Measurements from ENCODE around the gene AGPAT1.
"Not testable (repeated sequence)": the region's sequence is repeated elsewhere in the genome, so short reads cannot be mapped to it uniquely, and the experiment has no call there.

The AGPAT1 gene

DNA sequence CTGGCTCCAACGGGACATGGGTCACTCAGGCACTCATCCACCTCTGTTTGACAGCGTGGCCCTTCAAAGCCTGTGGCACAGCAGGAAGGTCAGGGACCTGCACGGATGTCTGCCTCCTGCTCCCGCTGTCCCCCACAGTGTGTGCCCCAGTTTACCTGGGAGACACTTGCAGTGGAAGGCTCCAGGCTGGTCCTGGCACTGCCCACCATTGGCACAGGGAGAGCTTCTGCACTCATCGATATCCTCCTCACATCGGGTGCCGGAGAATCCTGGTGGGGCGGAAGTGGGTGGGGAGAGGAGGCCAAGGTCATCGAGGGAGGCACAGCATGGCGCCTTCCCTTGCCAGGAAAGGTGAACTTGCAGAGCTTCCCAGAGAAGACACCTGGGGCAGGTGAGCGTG is 41.1 kb upstream of the AGPAT1 start:
- no peak for DNase-seq (ENCODE audit: low read depth)
- TF ChIP-seq, protein P1, sequence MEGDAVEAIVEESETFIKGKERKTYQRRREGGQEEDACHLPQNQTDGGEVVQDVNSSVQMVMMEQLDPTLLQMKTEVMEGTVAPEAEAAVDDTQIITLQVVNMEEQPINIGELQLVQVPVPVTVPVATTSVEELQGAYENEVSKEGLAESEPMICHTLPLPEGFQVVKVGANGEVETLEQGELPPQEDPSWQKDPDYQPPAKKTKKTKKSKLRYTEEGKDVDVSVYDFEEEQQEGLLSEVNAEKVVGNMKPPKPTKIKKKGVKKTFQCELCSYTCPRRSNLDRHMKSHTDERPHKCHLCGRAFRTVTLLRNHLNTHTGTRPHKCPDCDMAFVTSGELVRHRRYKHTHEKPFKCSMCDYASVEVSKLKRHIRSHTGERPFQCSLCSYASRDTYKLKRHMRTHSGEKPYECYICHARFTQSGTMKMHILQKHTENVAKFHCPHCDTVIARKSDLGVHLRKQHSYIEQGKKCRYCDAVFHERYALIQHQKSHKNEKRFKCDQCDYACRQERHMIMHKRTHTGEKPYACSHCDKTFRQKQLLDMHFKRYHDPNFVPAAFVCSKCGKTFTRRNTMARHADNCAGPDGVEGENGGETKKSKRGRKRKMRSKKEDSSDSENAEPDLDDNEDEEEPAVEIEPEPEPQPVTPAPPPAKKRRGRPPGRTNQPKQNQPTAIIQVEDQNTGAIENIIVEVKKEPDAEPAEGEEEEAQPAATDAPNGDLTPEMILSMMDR (IDR thresholded peaks at IDR 0.05; ENCODE audit: control insufficient read depth, extremely low read depth, insufficient read depth), result no peak
- H3K4me3 ChIP-seq (ENCODE audit: low read depth, low read length), result no peak overlapping the region

- DNase-seq (ENCODE audit: low read depth), result no peak
- no peak overlapping the region for H3K4me3 ChIP-seq (ENCODE audit: low read depth, low read length)
- TF ChIP-seq, protein P1 (IDR thresholded peaks at IDR 0.05; ENCODE audit: control insufficient read depth, extremely low read depth, insufficient read depth), result no peak
Measured at GRCh38 chr6:32216285-32216684, 40.4 kb upstream of the AGPAT1 start.

GRCh38 chr6:32215617-32216016 is 39.7 kb upstream of the AGPAT1 start:
- DNase-seq (ENCODE audit: low read depth), result no peak
- TF ChIP-seq, protein P1 (IDR thresholded peaks at IDR 0.05; ENCODE audit: control insufficient read depth, extremely low read depth, insufficient read depth), result no peak
- no peak overlapping the region for H3K4me3 ChIP-seq (ENCODE audit: low read depth, low read length)

- TF ChIP-seq, protein P1 (IDR thresholded peaks at IDR 0.05; ENCODE audit: control insufficient read depth, extremely low read depth, insufficient read depth), result no peak
- no peak overlapping the region for H3K4me3 ChIP-seq (ENCODE audit: low read depth, low read length)
- no peak for DNase-seq (ENCODE audit: low read depth)
Measured at GRCh38 chr6:32214126-32214525, 38.2 kb upstream of the AGPAT1 start.

DNA sequence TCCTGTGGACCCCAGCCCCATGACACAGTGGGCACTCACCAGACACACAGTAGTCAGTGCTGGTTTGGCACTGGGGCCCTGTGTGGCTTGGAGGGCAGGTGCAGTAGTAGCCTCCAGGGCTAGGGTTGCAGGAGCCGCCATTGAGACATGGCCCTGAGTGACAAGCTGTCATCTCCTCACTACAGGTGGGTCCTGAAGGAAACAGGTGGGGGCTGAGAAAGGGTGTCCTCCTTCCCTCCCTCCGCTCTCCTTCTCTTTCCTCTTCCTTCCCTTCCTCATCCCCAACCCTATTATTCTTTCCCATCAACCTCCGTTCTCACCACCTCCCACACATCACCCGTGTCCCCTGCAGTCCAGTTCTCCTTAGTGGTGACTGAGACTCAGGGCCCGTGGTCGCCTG is 37.8 kb upstream of the AGPAT1 start:
- TF ChIP-seq, protein P1 (IDR thresholded peaks at IDR 0.05; ENCODE audit: control insufficient read depth, extremely low read depth, insufficient read depth), result no peak
- H3K4me3 ChIP-seq (ENCODE audit: low read depth, low read length), result no peak overlapping the region
- no peak for DNase-seq (ENCODE audit: low read depth)

GRCh38 chr6:32212076-32212760 is 36.3 kb upstream of the AGPAT1 start:
- DNase-seq (ENCODE audit: low read depth), result no peak
- no peak overlapping the region for H3K4me3 ChIP-seq (ENCODE audit: low read depth, low read length)
- TF ChIP-seq, protein P1 (IDR thresholded peaks at IDR 0.05; ENCODE audit: control insufficient read depth, extremely low read depth, insufficient read depth), result no peak

- DNase-seq (ENCODE audit: low read depth); H3K4me3 ChIP-seq (ENCODE audit: low read depth, low read length): not testable (repeated sequence)
Measured at GRCh38 chr6:32211432-32211831, 35.5 kb upstream of the AGPAT1 start.
